Stimulated activated memory B cell treated with anti-CD40 and anti-IgM and Interleukin-4, amounts not matched to agents 10 μg/mL and 1 μg/mL and 100 μg/mL, for 72 hours (primary cell): ENCODE measurements around the gene RORC.
"Not testable (repeated sequence)": the region's sequence is repeated elsewhere in the genome, so short reads cannot be mapped to it uniquely, and the experiment has no call there.

ENCODE experiments used
- ATAC-seq: fragments of 150-1000 bp; cut with Tn5 transposase; 2 replicates; pipeline ENCODE4 v1.10.0; 2021
- H3K27ac Mint-ChIP-seq: one replicate; pipeline ENCODE4 v1.8.0; 2022; ENCODE audit warnings: mild to moderate bottlenecking, mixed read lengths
- H3K27me3 Mint-ChIP-seq: one replicate; pipeline ENCODE4 v1.8.0; 2022; ENCODE audit warnings: mixed read lengths
- H3K36me3 Mint-ChIP-seq: one replicate; pipeline ENCODE4 v1.8.0; 2022; ENCODE audit warnings: mixed read lengths
- H3K4me1 Mint-ChIP-seq: one replicate; pipeline ENCODE4 v1.8.0; 2022; ENCODE audit warnings: mixed read lengths
- H3K4me3 Mint-ChIP-seq: one replicate; pipeline ENCODE4 v1.8.0; 2022; ENCODE audit warnings: mild to moderate bottlenecking, moderate library complexity, mixed read lengths
- H3K9me3 Mint-ChIP-seq: one replicate; pipeline ENCODE4 v1.8.0; 2022; ENCODE audit warnings: mixed read lengths

Gene RORC

DNA sequence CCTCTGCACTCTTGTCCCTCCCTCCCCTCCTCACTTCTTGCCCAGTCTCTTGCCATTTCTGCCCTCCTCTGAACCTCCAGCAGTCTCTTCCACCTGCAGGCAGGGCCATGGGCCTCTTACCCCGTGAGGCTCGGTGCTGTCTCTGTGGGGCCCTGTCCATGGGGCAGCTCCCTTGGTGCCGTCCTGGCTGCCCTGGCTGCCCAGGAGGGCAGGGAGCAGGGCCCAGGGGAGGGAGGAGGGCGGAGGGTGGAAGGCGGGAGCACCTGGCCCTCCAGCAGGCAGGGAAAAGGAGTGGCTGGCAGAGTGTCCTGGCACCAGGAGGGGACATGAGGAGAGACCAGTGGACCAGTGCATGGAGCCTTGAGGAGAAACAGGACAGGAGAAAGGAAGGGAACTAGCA is at the start of gene RORC:
Gene RORC (minus strand): TSS at position 198 of the 400 bp plus-strand sequence. CDS start 38 bp downstream, at position 160.
- H3K4me1 Mint-ChIP-seq: peaks cover 22% of the 10 kb centered on the region
- H3K4me3 Mint-ChIP-seq: no peak within 1 kb of the TSS
- no peaks in the 10 kb centered on the region for H3K36me3 Mint-ChIP-seq
- no peaks in the 10 kb centered on the region for H3K9me3 Mint-ChIP-seq
- H3K27me3 Mint-ChIP-seq: peaks cover 38% of the 10 kb centered on the region
- no peak for ATAC-seq
- peak within 1 kb of the TSS; percentile 6 for H3K27ac Mint-ChIP-seq

DNA sequence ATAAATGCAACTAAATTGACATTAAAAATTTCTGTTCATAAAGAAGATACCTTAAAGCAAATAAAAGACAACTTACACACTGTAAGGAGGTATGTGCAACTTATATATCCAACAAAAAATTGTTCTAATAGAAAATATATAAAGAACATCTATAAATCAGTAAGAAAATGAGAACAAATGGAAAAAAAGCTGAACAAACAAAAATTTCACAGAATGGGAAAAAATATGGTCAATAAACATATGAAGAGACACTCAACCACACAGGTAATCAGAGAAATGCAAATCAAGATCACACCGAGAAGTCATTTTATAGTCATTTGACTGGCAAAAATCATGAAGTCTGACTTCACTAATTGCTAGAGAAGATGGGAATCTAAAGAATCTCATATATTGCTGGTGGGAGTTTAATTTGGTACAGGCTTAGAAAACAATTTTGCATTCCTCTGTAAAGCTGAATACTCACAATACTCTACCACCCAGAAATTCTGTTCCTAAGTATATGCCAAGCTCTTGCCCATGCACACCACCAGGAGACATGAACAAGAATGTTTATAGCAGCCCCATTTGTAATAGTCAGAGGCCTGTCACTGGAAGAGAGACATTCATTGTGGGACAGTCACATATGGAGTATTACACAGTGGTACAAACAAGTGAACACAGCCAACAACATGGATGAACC is 44.0 kb upstream of the RORC start:
- Mint-ChIP-seq H3K9me3 (no peaks in the 10 kb centered on the region), H3K4me1 (no peaks in the 10 kb centered on the region), H3K36me3 (peaks cover 37% of the 10 kb centered on the region), H3K27me3 (no peaks in the 10 kb centered on the region), H3K4me3 (no peak overlapping the region), H3K27ac (no peak overlapping the region)
- no peak for ATAC-seq

DNA sequence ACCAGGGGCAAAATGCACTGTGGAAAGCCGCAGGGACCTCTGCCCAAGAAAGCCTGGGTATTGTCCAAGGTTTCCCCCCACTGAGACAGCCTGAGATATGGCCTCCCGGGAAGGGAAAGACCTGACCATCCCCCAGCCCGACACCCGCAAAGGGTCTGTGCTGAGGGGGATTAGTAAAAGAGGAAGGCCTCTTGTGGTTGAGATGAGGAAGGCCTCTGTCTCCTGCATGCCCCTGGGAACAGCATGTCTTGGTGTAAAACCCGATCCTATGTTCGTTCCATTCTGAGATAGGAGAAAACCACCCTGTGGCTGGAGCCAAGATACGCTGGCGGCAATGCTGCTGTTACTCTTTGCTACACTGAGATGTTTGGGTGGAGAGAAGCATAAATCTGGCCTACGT is 41.2 kb upstream of the RORC start:
- peak overlapping the region; percentile 5 for H3K27ac Mint-ChIP-seq
- peaks cover 30% of the 10 kb centered on the region for H3K36me3 Mint-ChIP-seq
- not testable (repeated sequence) for H3K4me1 Mint-ChIP-seq, H3K4me3 Mint-ChIP-seq, ATAC-seq, H3K9me3 Mint-ChIP-seq, H3K27me3 Mint-ChIP-seq

DNA sequence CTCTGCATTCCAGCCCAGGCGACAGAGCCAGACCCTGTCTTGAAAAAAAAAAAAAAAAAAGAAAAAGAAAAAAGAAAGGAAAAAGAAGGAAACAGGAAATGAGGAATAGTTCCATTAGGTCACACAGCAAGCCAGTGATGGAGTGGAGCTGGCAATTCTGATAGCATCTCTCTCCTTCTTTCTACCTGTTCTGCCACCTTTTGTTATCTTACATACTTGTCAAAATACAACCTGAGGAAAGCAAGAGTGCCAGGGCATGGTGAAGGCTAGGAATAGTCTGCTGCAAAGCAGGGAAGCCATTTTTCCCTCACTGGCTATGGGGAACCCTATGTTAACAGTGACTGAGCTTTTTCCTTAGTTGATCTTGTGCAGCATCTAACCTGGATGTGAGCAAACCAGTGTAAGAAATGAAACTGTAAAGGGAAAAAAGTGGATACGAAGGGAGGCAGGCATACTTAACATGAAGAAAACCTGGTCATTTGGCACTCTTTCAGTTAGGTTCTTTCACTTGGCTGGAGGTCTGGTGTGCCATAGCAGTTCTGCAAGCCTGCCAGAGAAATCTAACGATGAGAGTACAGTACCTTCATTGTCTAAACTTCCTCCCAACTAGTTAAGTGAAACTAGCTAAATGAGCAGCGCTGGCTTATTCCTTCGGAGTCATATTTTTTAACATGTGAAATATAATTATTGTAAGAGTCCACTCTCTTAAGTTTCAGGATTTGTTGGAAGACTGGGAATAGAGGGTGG is 39.9 kb upstream of the RORC start:
- no peak for ATAC-seq
- H3K27me3 Mint-ChIP-seq: peaks cover 17% of the 10 kb centered on the region
- no peak overlapping the region for H3K4me3 Mint-ChIP-seq
- no peaks in the 10 kb centered on the region for H3K9me3 Mint-ChIP-seq
- H3K27ac Mint-ChIP-seq: no peak overlapping the region
- no peaks in the 10 kb centered on the region for H3K4me1 Mint-ChIP-seq
- peaks cover 21% of the 10 kb centered on the region for H3K36me3 Mint-ChIP-seq

DNA sequence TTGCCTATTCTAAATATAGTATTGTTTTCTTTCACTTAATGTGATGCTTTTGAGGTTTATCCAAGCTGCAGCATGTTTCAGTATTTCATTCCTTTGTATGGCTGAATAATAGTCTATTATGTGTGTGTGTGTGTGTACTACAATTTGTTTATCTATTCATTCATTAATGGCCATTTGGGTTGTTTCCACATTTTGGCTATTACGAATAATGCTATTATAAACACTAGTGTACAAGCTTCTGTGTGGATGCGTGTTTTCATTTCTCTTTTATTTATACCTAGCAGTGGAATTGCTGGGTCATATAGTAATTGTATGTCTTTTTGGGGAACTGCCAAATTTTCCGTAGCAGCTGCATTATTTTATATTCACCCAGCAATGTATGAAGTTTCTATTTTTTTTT is 36.9 kb upstream of the RORC start:
- H3K4me1 Mint-ChIP-seq: no peaks in the 10 kb centered on the region
- peaks cover 27% of the 10 kb centered on the region for H3K27me3 Mint-ChIP-seq
- H3K36me3 Mint-ChIP-seq: peaks cover 6% of the 10 kb centered on the region
- no peaks in the 10 kb centered on the region for H3K9me3 Mint-ChIP-seq
- ATAC-seq: no peak
- no peak overlapping the region for H3K4me3 Mint-ChIP-seq
- no peak overlapping the region for H3K27ac Mint-ChIP-seq

DNA sequence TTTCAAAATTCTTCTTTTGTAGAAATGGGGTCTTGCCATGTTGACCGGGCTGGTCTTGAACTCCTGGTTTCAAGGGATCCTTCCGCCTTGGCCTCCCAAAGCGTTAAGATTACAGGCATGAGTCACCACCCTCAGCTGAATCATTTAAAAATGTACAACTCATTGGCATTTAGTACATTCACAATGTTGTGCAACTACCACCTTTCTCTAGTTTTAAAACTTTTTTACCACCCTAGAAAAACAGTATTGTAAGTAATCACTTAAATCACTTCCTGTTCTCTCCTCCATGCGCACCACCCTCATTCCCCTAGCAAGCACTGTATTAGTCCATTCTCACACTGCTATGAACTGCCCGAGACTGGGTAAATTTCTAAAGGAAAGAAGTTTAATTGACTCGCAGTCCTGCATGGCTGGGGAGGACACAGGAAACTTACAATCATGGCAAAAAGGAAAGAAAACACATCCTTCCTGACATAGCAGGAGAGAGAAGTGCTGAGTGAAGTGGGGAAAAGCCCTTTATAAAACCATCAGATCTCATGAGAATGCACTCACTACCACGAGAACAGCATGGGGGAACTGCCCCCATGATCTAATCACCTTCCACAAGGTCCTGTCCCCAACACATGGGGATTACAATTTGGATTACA is 36.3 kb upstream of the RORC start:
- H3K4me1 Mint-ChIP-seq: no peaks in the 10 kb centered on the region
- H3K27ac Mint-ChIP-seq: no peak overlapping the region
- peaks cover under 1% of the 10 kb centered on the region for H3K36me3 Mint-ChIP-seq
- H3K27me3 Mint-ChIP-seq: peaks cover 27% of the 10 kb centered on the region
- no peak overlapping the region for H3K4me3 Mint-ChIP-seq
- ATAC-seq: no peak
- no peaks in the 10 kb centered on the region for H3K9me3 Mint-ChIP-seq

DNA sequence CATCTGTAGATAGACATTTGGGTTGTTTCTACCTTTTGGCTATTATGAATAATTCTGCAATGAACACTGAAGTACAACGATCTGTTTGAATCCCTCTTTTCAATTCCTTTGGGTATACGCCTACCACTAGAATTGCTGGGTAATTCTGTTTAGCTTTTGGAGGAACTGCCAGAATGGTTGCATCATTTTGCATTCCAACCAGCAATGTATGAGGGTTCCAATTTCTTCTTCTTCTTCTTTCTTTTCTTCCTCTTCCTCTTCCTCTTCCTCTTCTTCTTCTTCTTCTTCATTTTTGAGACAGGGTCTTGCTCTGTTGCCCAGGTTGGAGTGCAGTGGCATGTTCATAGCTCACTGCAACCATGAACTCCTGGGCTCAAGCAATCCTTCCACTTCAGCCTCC is 35.7 kb upstream of the RORC start:
- Mint-ChIP-seq H3K27me3 (peaks cover 27% of the 10 kb centered on the region), H3K9me3 (no peaks in the 10 kb centered on the region), H3K36me3 (no peaks in the 10 kb centered on the region), H3K27ac (no peak overlapping the region), H3K4me1 (no peaks in the 10 kb centered on the region), H3K4me3 (no peak overlapping the region)
- no peak for ATAC-seq

DNA sequence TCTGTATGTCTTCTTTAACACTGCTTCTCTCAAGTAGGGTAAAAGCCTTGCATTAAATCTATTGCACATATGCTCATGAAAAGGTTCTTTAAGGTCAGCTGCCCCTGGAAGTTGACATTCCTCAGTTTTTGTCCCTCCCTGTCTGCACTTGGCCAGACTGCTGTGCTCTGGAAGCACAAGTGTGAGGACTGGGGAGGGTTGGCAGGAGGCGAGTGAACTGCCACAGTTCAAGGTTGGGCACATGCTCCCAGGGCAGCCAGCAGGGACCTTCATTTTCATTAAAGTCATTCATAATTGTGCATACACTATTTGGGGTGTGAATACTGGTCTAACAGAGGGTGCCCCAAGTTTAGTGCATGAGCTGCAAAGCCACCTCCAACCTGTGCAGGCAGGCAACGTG is 32.8 kb upstream of the RORC start:
- Mint-ChIP-seq H3K9me3 (no peaks in the 10 kb centered on the region), H3K4me3 (no peak overlapping the region), H3K4me1 (peaks cover 15% of the 10 kb centered on the region), H3K36me3 (no peaks in the 10 kb centered on the region), H3K27ac (no peak overlapping the region), H3K27me3 (peaks cover 27% of the 10 kb centered on the region)
- ATAC-seq: no peak

DNA sequence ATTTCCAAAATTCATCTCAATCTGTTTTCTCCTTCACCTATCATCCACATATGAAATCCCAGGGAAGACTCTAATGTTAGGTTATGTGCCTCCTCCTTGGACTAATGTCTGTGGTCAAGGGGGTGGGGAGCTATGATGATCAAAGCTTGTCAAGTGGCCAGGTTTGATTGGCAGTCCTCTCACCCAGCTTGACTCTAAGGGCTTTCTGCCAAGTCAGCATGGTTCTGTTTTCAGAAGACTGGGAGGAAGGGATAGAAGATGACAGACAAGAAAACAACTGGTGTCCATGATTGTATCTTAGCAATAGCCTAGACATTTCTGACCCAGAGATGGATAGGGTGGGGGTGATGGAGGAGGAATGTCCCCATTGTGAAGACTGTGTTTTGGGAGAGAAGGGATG is 31.0 kb upstream of the RORC start:
- H3K36me3 Mint-ChIP-seq: no peaks in the 10 kb centered on the region

DNA sequence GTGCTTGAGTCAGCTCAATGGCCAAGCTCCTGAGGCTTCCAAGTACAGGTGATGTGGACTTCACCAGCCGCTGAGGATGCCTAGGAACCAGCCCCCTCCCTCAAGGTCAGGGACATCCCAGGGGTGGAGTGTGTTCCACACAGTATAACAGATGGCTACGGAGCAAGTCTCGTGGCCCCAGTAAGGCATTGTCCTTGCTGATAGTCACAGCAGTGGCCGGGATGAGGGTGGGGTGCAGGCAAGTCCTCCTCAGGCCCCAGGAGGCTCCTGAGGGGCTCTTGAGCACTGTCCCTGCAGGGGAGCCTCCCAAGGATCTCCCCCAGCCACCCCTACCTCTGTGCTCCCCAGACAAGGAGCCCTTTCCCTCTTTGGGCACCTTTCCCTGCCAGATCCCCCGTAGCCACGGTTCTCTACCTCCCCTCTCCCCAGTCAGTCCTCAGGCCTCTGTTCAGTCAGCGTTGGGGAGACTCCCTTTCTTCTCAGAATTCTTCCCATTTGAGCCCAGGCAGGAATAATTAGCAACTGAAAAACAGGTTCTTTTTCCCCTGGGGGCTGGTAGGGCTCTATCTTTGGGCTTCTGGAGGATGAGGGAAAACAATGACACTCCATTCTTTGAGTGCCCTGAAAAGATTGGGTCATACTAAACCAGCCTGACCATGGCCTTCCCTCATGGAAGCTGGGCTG is 29.0 kb upstream of the RORC start:
- no peak overlapping the region for H3K4me3 Mint-ChIP-seq
- no peaks in the 10 kb centered on the region for H3K36me3 Mint-ChIP-seq
- H3K9me3 Mint-ChIP-seq: no peaks in the 10 kb centered on the region
- no peak for ATAC-seq
- H3K27ac Mint-ChIP-seq: peak overlapping the region; percentile 71
- H3K4me1 Mint-ChIP-seq: peaks cover 17% of the 10 kb centered on the region
- peaks cover 9% of the 10 kb centered on the region for H3K27me3 Mint-ChIP-seq

More for the DNA sequence above, 31.0 kb upstream of the RORC start:
- H3K27me3 Mint-ChIP-seq: peaks cover 17% of the 10 kb centered on the region
- no peak for ATAC-seq
- H3K4me1 Mint-ChIP-seq: peaks cover 17% of the 10 kb centered on the region
- H3K27ac Mint-ChIP-seq: no peak overlapping the region
- H3K9me3 Mint-ChIP-seq: no peaks in the 10 kb centered on the region
- H3K4me3 Mint-ChIP-seq: no peak overlapping the region

DNA sequence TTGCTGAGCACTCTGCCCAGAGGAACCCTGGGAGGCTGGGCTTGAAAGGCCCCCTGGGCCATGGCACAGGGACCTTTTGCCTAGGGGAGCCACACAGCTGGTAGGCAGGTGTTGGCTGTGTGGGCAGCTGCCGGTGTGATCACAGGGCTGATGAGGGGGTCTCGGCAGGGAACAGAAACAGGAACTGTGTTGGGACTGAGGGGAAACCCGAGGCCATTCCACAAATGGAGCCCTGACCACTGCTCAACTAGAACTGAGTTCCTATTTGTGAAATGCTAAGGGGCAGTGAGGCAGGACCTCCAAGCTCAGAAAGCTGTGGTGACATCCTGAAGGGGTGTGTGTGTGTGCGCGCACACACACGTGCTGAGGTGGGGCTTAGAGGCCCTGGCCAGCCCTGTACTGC is 28.3 kb upstream of the RORC start:
- Mint-ChIP-seq H3K4me3 (no peak overlapping the region), H3K4me1 (peaks cover 17% of the 10 kb centered on the region), H3K9me3 (no peaks in the 10 kb centered on the region), H3K27me3 (peaks cover 1% of the 10 kb centered on the region), H3K27ac (peak overlapping the region; percentile 71), H3K36me3 (no peaks in the 10 kb centered on the region)
- ATAC-seq: peak; percentile 83

DNA sequence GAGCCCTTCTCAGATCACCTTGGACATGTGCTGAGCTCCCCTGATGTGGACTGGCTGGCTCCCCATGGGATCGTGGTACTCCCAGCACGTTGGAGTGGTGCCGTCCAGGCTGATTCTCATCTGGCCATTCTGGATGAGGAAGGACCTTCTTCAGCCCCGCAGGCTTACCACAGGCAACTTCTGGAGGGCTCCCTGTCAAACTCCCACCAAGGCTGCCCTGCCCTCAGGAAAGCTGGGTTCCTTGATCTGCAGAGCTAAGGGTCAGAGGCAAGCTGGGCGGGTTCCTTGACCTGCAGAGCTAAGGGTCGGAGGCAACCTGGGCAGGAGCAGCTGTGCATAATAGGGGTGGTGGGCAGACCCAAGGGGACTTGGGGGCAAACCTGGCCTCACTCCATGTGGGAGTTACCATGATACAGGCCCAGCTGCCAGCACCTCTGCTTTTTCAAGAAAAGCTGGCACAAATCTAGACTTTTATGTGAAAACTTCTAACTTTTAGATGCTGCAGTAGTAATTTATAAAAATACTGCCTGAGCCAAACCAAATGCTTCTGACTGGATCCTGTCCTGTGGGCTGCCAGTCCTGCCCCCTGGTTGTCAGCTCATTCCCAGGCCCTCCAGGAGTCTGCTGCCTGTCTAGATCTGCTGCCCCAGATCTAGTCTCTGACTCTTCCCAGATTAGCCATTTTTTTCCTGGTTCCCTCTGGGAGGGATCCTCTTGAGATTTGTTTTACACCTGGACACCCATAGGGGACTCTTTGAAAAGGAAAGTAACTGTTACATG is 27.5 kb upstream of the RORC start:
- H3K36me3 Mint-ChIP-seq: no peaks in the 10 kb centered on the region
- peak overlapping the region; percentile 71 for H3K27ac Mint-ChIP-seq
- no peak for ATAC-seq
- no peaks in the 10 kb centered on the region for H3K9me3 Mint-ChIP-seq
- H3K27me3 Mint-ChIP-seq: no peaks in the 10 kb centered on the region
- peaks cover 17% of the 10 kb centered on the region for H3K4me1 Mint-ChIP-seq
- no peak overlapping the region for H3K4me3 Mint-ChIP-seq

DNA sequence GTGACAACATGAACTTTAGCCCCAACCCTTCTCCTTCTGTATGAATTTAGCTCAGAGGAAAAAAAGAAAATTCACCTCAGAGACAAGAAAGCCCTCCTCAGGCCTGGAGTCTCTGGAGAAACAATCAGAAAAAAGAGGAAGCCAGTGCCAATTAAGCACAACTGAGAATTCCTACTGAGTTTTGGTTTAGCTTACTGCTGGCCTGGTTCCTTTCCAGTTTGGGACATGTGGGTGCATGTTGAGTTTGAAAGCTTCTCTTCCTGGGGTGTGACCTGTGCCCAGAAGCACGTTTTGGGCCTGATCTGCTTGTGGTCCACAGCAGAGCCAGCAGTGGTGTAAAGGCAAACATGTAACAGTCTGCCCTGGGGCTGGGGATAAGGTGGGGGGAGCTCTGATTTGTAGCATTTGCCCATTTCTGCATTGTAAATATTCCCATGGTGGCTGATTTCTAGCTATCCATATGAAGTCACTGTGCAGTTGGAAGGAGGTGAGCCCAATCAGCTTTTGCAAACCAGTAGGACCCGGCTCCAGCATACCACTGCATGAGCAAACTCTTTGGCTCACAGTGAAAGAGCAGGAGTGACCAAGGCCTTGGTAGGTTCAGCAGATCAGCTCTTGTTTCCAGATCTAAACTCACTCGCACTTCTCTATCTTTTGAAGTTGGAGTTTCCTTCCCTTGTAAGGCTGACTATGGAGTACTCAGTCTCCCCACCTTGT is 26.6 kb upstream of the RORC start:
- no peak overlapping the region for H3K4me3 Mint-ChIP-seq
- H3K27me3 Mint-ChIP-seq: no peaks in the 10 kb centered on the region
- peaks cover 17% of the 10 kb centered on the region for H3K4me1 Mint-ChIP-seq
- H3K9me3 Mint-ChIP-seq: no peaks in the 10 kb centered on the region
- no peak for ATAC-seq
- no peak overlapping the region for H3K27ac Mint-ChIP-seq
- H3K36me3 Mint-ChIP-seq: no peaks in the 10 kb centered on the region

DNA sequence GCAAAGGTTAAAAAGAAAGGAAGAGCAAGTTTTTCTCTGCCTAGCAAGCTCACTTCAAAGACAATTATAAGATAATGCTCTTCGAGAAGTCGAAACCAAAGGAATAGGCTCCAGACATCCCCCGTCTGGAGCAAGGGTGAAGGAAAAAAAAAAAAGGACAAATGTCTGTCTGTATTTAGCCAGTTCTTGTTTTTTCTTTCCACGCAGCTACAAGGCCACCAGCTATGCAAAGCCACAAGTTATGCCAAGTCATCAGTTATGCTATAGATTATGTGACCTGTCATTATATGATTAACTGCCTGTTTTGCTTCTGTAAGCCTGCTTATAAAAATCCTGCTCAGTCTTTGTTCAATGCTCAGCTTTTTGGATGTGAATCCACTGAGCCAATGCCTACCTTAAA is 24.3 kb upstream of the RORC start:
- peaks cover 17% of the 10 kb centered on the region for H3K4me1 Mint-ChIP-seq
- no peaks in the 10 kb centered on the region for H3K36me3 Mint-ChIP-seq
- no peak overlapping the region for H3K27ac Mint-ChIP-seq
- no peaks in the 10 kb centered on the region for H3K9me3 Mint-ChIP-seq
- peaks cover 15% of the 10 kb centered on the region for H3K27me3 Mint-ChIP-seq
- H3K4me3 Mint-ChIP-seq: no peak overlapping the region
- no peak for ATAC-seq
